Kidney (tissue), 14 donors: ENCODE data around the gene BSX. TPM values are rescaled to one million over a fixed set of nuclear protein-coding genes. Genes with fewer than 3 reads are reported as not detected.

Experiments
- DNase-seq, 5 donors: peaks; one replicate each; pipeline ENCODE4 v3.0.0-alpha.2; 2013 to 2020
- FAIRE-seq: peaks from 2 replicates; lab custom pipeline; 2012; peaks lifted over from hg19 to GRCh38; lab: Jason Lieb, UNC
- H3K27ac ChIP-seq, 2 donors: one replicate each; pipeline ENCODE4 v1.7.0; 2013; ENCODE audit warnings: low read depth in 2 of 2, low read length in 2 of 2, inconsistent platforms in 1 of 2
- H3K27me3 ChIP-seq: one replicate; pipeline ENCODE4 v1.7.1; 2013; ENCODE audit warnings: low read length, inconsistent platforms; ENCODE audit not compliant: control insufficient read depth, insufficient read depth
- H3K36me3 ChIP-seq, 3 donors: one replicate each; pipeline versions ENCODE4 v1.7.0 to v1.7.1; 2013; ENCODE audit warnings: low read length in 3 of 3, control low read depth in 1 of 3, inconsistent platforms in 1 of 3; ENCODE audit not compliant: insufficient read depth in 3 of 3, control insufficient read depth in 2 of 3
- H3K4me1 ChIP-seq, 3 donors: one replicate each; pipeline versions ENCODE4 v1.7.0 to v1.7.1; 2013; ENCODE audit warnings: low read length in 3 of 3, inconsistent platforms in 1 of 3, low read depth in 1 of 3; ENCODE audit not compliant: control insufficient read depth in 2 of 3, insufficient read depth in 2 of 3
- H3K4me3 ChIP-seq, 3 donors: one replicate each; pipeline versions ENCODE4 v1.7.0 to v1.8.1; 2013; ENCODE audit warnings: low read length in 3 of 3, control low read depth in 1 of 3, inconsistent platforms in 1 of 3
- H3K9ac ChIP-seq, 3 donors: one replicate each; pipeline versions ENCODE4 v1.7.0 to v1.7.1; 2013; ENCODE audit warnings: low read length in 3 of 3, control low read depth in 1 of 3, inconsistent platforms in 1 of 3
- H3K9me3 ChIP-seq, 3 donors: one replicate each; pipeline versions ENCODE4 v1.7.0 to v1.7.1; 2013; ENCODE audit warnings: low read length in 3 of 3, control low read depth in 1 of 3, inconsistent platforms in 1 of 3; ENCODE audit not compliant: control insufficient read depth in 2 of 3, insufficient read depth in 1 of 3
- CTCF ChIP-seq: IDR thresholded peaks from 3 replicates; pipeline ENCODE4 v1.5.1; 2012; ENCODE audit warnings: mild to moderate bottlenecking, moderate library complexity, borderline replicate concordance; ENCODE audit not compliant: insufficient read depth; ENCODE audit errors: extremely low read depth
- intact Hi-C: fragments of 100-400 bp; cut with DNase I; formaldehyde crosslinking; loops from one replicate; pipeline ENCODE4 v1.11.1; 2022
- polyA plus RNA-seq: library from polyadenylated mRNA; stranded (reverse); fragments of 350-450 nt; fragmentation: Illumina TruSeq; extraction: RNeasy Lipid Tissue Mini Kit (QIAGEN cat#74804); gene quantifications from one replicate; pipeline ENCODE4 v1.2.3, GENCODE V29; 2014; ENCODE audit warnings: low read depth, low replicate concordance; ENCODE audit not compliant: insufficient read depth
- total RNA-seq: library from RNA; stranded (reverse); fragmentation: NEBNext Ultra II Directional; extraction: Animal tissue kit (Norgen Biotek cat#: 25700); gene quantifications from one replicate; pipeline ENCODE4 v1.2.1, GENCODE V29; 2021
- donor health status: control.
- donor health status: control.
- donor health status: control.
- donor health status: control.
- donor health status: control.
- donor health status: DM: yes; HTN: yes; CAD: no.
- donor health status: Normal renal cell carcinoma (clear cell type).

Gene BSX
- total and polyA plus RNA-seq, 2 donors from 2014 or later, result not detected

GRCh38 chr11:122931510-122931909, 50.1 kb downstream of the BSX start:
- H3K36me3 ChIP-seq, result peaks cover 0 to 2% (median 0%) of the 10 kb centered on the region in 3 donors
- no peak for DNase-seq
- no peaks in the 10 kb centered on the region for H3K27me3 ChIP-seq
- no peak overlapping the region for H3K27ac ChIP-seq
- intact Hi-C loops, result no loop called here
- no peak overlapping the region for H3K9ac ChIP-seq
- FAIRE-seq, result no peak
- no peaks in the 10 kb centered on the region for H3K9me3 ChIP-seq
- no peak for TF ChIP-seq CTCF
- no peak overlapping the region for H3K4me3 ChIP-seq
- no peaks in the 10 kb centered on the region for H3K4me1 ChIP-seq

Other genes starting within 250 kb of the BSX start
- gene CRTAM, start 143.3 kb downstream of the BSX start, total RNA-seq, result 0.66 TPM
- not detected for gene CRTAM, start 143.3 kb downstream of the BSX start, polyA plus RNA-seq
- 13.6 TPM for gene JHY, start 99.1 kb downstream of the BSX start, total RNA-seq
- 4.8 TPM for gene JHY, start 99.1 kb downstream of the BSX start, polyA plus RNA-seq
- 869 TPM for gene HSPA8, start 80.3 kb upstream of the BSX start, total RNA-seq
- 1,081 TPM for gene HSPA8, start 80.3 kb upstream of the BSX start, polyA plus RNA-seq
- gene CLMP, start 213.4 kb upstream of the BSX start, total RNA-seq, result 6.8 TPM
- gene CLMP, start 213.4 kb upstream of the BSX start, polyA plus RNA-seq, result 1.2 TPM